Spleen (tissue), 11 donors: ENCODE measurements around the gene ARHGEF25. TPM values are rescaled to one million over a fixed set of nuclear protein-coding genes. Genes with fewer than 3 reads are reported as not detected.

Experiments
- DNase-seq: peaks from one replicate; pipeline ENCODE4 v3.0.0-alpha.2; 2020
- H3K27ac ChIP-seq, 8 donors: fragments of 200-600 bp; sonication (generic) in 7 of 8; 1 replicate in 4 of 8; 2 replicates in 4 of 8; pipeline versions ENCODE4 v1.5.0 to v1.8.0; 2016 to 2021; ENCODE audit warnings: inconsistent platforms in 4 of 8, mild to moderate bottlenecking in 4 of 8, moderate library complexity in 1 of 8
- H3K27me3 ChIP-seq, 7 donors: fragments of 200-600 bp; sonication (generic) in 6 of 7; replicated peaks in 1 of 7; 1 replicate in 4 of 7; 2 replicates in 3 of 7; pipeline versions ENCODE4 v1.5.0 to v1.8.0; 2016 to 2021; ENCODE audit warnings: inconsistent platforms in 3 of 7, mild to moderate bottlenecking in 1 of 7
- H3K36me3 ChIP-seq, 6 donors: fragments of 200-600 bp; sonication (generic) in 5 of 6; 1 replicate in 4 of 6; 2 replicates in 2 of 6; pipeline versions ENCODE4 v1.5.0 to v1.8.0; 2016 to 2021; ENCODE audit warnings: inconsistent platforms in 2 of 6
- H3K4me1 ChIP-seq, 6 donors: fragments of 200-600 bp; sonication (generic) in 5 of 6; 1 replicate in 3 of 6; 2 replicates in 3 of 6; pipeline versions ENCODE4 v1.5.0 to v1.8.0; 2016 to 2021; ENCODE audit warnings: inconsistent platforms in 3 of 6
- H3K4me3 ChIP-seq, 8 donors: fragments of 200-600 bp; sonication (generic) in 7 of 8; 1 replicate in 4 of 8; 2 replicates in 4 of 8; pipeline versions ENCODE4 v1.5.0 to v1.8.0; 2016 to 2021; ENCODE audit warnings: inconsistent platforms in 4 of 8, mild to moderate bottlenecking in 4 of 8, moderate library complexity in 2 of 8
- H3K9me3 ChIP-seq, 8 donors: fragments of 200-600 bp; sonication (generic) in 7 of 8; 1 replicate in 4 of 8; 2 replicates in 4 of 8; pipeline versions ENCODE4 v1.5.0 to v1.8.0; 2016 to 2021; ENCODE audit warnings: inconsistent platforms in 4 of 8
- POLR2A ChIP-seq, 3 donors: fragments of 450-650 bp; IDR thresholded peaks; one replicate each; pipeline ENCODE4 v1.5.1; 2017; ENCODE audit warnings: antibody characterized with exemption in 3 of 3, mild to moderate bottlenecking in 1 of 3
- POLR2AphosphoS5 ChIP-seq, 3 donors: sonication (generic); formaldehyde crosslinking; IDR thresholded peaks; one replicate each; pipeline ENCODE4 v1.5.1; 2017; ENCODE audit warnings: antibody characterized with exemption in 3 of 3
- WGBS, 5 donors: extraction: QIAGEN DNeasy Blood & Tissue Kit in 3 of 5; methylation state at CpG; one replicate each; pipeline versions ENCODE4 v1.1.5 to v1.1.7; 2013 to 2018; 5-methylcytosine and 5-hydroxymethylcytosine counted together
- intact Hi-C: fragments of 100-400 bp; cut with DNase I; formaldehyde crosslinking; loops from one replicate; pipeline ENCODE4 v1.15.0; 2023; ENCODE audit warnings: low total_unique reads
- polyA plus RNA-seq, 3 donors: library from polyadenylated mRNA; stranded (reverse); fragments of 200-250 nt; gene quantifications; one replicate each; pipeline ENCODE4 v1.2.1, GENCODE V29; 2013
- total RNA-seq, 7 donors: library from RNA; depleted of rRNA in 3 of 7; stranded (reverse); fragments of >200 nt in 3 of 7; fragmentation: NEBNext Ultra II Directional in 4 of 7; extraction: Animal tissue kit (Norgen Biotek cat#: 25700) in 4 of 7; gene quantifications; one replicate each; pipeline versions ENCODE4 v1.1.0 to v1.2.1, GENCODE V29; 2016 to 2021
- TF ChIP-seq, protein P1 (sequence below), 11 experiments: fragments of 200-600 bp in 7 of 11; fragments of 450-650 bp in 4 of 11; sonication (generic) in 4 of 11; IDR thresholded peaks in 8 of 11; conservative IDR thresholded peaks in 3 of 11; 1 replicate in 7 of 11; 2 replicates in 4 of 11; pipeline versions ENCODE4 v1.4.0 to v1.8.0; 2016 to 2021; ENCODE audit warnings: antibody characterized with exemption in 11 of 11, inconsistent platforms in 4 of 11, mild to moderate bottlenecking in 1 of 11
- donor health status: healthy with polysubstance abuse.
- donor health status: DM: no; HTN: no; CAD: no; lungs with moderate emphysema.
- donor health status: DM: no; HTN: no; CAD: no.
- donor health status: Bipolar disorder and iron deficiency.
- donor health status: healthy.
- donor health status: DM: no; HTN: no; CAD: no.
- donor health status: DM: yes; HTN: yes; CAD: no.

Gene ARHGEF25
- total and polyA plus RNA-seq, 10 donors: 9.3 to 26.6 (median 15.3) TPM

DNA sequence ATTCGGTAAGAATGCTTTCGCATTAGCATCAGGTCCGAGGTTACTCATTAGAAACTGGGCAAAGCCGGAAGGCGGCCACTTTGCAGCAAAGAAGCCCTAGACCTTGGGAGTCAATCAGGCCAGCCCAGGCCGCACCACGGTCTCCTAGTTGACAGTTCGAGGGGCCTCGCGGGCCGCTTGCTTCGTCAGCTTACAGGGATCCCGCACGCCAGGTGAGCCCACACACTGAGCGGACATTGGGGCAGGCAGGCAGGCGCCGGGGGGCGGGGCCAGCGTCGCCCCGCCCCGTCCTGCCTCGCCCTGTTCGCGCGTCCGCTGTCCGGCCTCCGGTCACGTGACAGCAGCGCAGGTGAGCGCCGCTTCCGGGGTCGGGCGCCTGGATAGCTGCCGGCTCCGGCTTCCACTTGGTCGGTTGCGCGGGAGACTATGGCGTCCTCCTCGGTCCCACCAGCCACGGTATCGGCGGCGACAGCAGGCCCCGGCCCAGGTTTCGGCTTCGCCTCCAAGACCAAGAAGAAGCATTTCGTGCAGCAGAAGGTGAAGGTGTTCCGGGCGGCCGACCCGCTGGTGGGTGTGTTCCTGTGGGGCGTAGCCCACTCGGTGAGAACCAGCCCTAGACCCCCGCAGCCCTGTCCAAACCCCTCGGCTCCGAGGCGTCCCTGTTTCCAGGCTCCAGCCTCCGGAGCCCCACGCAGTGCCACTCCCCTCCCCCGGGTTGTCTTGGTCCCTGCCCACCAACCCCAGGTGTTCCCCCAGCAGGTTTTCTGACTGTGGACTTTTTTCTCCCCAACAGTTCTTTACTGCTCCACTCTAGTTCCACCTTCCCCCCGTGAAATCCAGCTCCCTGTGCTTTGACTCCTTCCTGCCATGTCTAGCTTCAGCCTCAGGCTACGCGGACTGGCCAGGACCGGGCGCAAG lies 20.1 kb upstream of the ARHGEF25 start, which contains the start of gene PIP4K2C:
PIP4K2C (plus strand) TSS at position 329 of the 918 bp plus-strand sequence; CDS start at position 427, 98 bp downstream.
- Histone ChIP-seq H3K9me3 (no peaks in the 10 kb centered on the region), H3K4me1 (peaks cover 0 to 30% (median 21%) of the 10 kb centered on the region in 6 donors), H3K27ac (peak within 1 kb of the TSS; percentile 30 to 90 (median 77)), H3K4me3 (peak within 1 kb of the TSS; percentile 66 to 97 (median 90)), H3K27me3 (peaks cover 0 to 20% (median 0%) of the 10 kb centered on the region in 7 donors), H3K36me3 (peaks cover 0 to 25% (median 19%) of the 10 kb centered on the region in 6 donors)
- peak; percentile 96 for DNase-seq
- intact Hi-C loops: no loop called here
- TF ChIP-seq, protein P1, sequence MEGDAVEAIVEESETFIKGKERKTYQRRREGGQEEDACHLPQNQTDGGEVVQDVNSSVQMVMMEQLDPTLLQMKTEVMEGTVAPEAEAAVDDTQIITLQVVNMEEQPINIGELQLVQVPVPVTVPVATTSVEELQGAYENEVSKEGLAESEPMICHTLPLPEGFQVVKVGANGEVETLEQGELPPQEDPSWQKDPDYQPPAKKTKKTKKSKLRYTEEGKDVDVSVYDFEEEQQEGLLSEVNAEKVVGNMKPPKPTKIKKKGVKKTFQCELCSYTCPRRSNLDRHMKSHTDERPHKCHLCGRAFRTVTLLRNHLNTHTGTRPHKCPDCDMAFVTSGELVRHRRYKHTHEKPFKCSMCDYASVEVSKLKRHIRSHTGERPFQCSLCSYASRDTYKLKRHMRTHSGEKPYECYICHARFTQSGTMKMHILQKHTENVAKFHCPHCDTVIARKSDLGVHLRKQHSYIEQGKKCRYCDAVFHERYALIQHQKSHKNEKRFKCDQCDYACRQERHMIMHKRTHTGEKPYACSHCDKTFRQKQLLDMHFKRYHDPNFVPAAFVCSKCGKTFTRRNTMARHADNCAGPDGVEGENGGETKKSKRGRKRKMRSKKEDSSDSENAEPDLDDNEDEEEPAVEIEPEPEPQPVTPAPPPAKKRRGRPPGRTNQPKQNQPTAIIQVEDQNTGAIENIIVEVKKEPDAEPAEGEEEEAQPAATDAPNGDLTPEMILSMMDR (IDR thresholded peaks at IDR 0.05 in 8 of 11, conservative IDR thresholded peaks at IDR 0.05 in 3 of 11): peak in 1 of 11 experiments; percentile 22
- TF ChIP-seq POLR2AphosphoS5 (IDR thresholded peaks at IDR 0.05) (peak; percentile 84 to 89 (median 86)), POLR2A (IDR thresholded peaks at IDR 0.05) (peak in 1 of 3 donors; percentile 33)
- 1 to 3% (median 1%) methylated on average over 34 to 69 of the region's 69 CpGs for WGBS, 5 donors

DNA sequence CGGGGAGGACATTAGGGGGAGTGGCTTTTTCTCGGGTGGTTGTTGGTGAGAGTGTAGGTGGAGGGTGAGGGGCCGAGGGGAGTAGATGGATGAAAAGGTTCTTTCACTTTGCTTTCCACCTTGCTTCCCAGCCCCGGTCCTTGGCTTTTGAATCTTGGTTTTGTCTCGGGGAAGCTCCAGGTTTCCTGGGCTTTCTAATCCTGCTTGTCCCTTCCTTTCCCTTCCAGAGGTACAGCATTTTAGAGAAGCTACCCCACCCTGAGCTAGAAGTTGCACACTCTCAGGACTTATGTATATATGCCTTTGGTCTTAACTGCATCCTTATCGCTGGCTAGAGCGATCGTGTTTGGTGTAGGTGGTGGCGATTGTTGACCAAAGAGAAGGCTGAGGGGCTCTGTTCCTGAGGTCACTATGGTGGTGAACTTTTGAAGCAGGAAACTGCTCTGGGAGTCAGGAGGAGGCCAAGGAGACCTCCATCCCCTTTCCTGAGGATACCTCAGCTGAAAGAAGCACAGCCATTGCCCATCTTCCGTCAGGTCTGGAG lies 19.4 kb upstream of the ARHGEF25 start:
- H3K27ac ChIP-seq: peak overlapping the region in 7 of 8 donors; percentile 72 to 90 (median 77)

DNA sequence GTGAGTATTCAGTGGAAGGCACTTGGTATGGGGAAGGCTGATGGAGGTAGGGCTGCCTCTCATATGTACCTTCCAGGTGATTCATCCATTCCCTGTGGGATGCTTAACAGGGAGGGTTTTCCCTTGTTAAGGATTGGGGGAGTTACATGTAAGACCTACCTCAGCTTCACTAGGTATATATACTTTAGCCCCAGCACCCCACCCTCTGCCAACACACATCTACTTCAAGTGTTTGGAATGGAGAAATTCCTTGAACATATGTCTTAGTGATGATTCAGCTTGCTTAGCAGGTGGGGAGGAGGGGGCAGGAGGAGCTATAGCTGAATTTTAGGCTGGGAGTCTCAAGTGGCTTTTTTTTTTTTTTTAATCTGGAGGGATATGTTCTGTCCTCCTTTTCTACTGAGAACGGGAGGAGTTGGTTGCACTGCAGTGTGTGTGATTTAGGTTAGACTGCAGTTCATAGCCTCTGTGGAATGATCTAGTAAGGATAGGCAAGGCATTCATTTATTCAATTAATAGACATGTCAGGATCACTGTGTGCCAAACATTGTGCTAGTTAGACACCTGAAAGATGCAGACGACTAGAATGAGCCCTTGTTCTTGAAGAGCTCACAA lies 18.6 kb upstream of the ARHGEF25 start:
- no peak for TF ChIP-seq POLR2A (IDR thresholded peaks at IDR 0.05)
- no peak for TF ChIP-seq POLR2AphosphoS5 (IDR thresholded peaks at IDR 0.05)
- TF ChIP-seq, protein P1 (IDR thresholded peaks at IDR 0.05 in 8 of 11, conservative IDR thresholded peaks at IDR 0.05 in 3 of 11): no peak
- 81 to 89% (median 84%) methylated on average over 2 of the region's 2 CpGs for WGBS, 5 donors

More for the DNA sequence above, 19.4 kb upstream of the ARHGEF25 start:
- TF ChIP-seq POLR2AphosphoS5 (IDR thresholded peaks at IDR 0.05) (no peak), POLR2A (IDR thresholded peaks at IDR 0.05) (no peak)
- TF ChIP-seq, protein P1 (IDR thresholded peaks at IDR 0.05 in 8 of 11, conservative IDR thresholded peaks at IDR 0.05 in 3 of 11): no peak
- Histone ChIP-seq H3K4me3 (peak overlapping the region; percentile 66 to 97 (median 90)), H3K9me3 (no peaks in the 10 kb centered on the region), H3K27me3 (peaks cover 0 to 18% (median 0%) of the 10 kb centered on the region in 7 donors), H3K36me3 (peaks cover 0 to 32% (median 24%) of the 10 kb centered on the region in 6 donors), H3K4me1 (peaks cover 0 to 30% (median 21%) of the 10 kb centered on the region in 6 donors)
- WGBS, 5 donors: 53 to 59% (median 54%) methylated on average over 10 of the region's 10 CpGs
- no peak for DNase-seq
- intact Hi-C loops: no loop called here

More for the DNA sequence above, 18.6 kb upstream of the ARHGEF25 start:
- intact Hi-C loops: no loop called here
- DNase-seq: no peak
- no peaks in the 10 kb centered on the region for H3K9me3 ChIP-seq
- H3K4me1 ChIP-seq: peaks cover 0 to 30% (median 21%) of the 10 kb centered on the region in 6 donors
- peaks cover 0 to 9% (median 0%) of the 10 kb centered on the region in 7 donors for H3K27me3 ChIP-seq
- H3K36me3 ChIP-seq: peaks cover 0 to 40% (median 27%) of the 10 kb centered on the region in 6 donors
- H3K27ac ChIP-seq: no peak overlapping the region
- no peak overlapping the region for H3K4me3 ChIP-seq
